DND-41 (cell line): ENCODE results near the gene RNF213.

Experiments
- EZH2 ChIP-seq: IDR thresholded peaks from 3 replicates; pipeline ENCODE4 v1.6.1; 2012; ENCODE audit warnings: borderline replicate concordance, low read depth, mild to moderate bottlenecking, moderate library complexity, low read length, inconsistent platforms; ENCODE audit not compliant: severe bottlenecking
- TF ChIP-seq, protein P1 (sequence below): IDR thresholded peaks from 2 replicates; pipeline ENCODE4 v1.5.1; 2012; ENCODE audit warnings: borderline replicate concordance, low read length, moderate library complexity, mild to moderate bottlenecking; ENCODE audit not compliant: poor library complexity, severe bottlenecking; ENCODE audit errors: extremely low read depth

DNA sequence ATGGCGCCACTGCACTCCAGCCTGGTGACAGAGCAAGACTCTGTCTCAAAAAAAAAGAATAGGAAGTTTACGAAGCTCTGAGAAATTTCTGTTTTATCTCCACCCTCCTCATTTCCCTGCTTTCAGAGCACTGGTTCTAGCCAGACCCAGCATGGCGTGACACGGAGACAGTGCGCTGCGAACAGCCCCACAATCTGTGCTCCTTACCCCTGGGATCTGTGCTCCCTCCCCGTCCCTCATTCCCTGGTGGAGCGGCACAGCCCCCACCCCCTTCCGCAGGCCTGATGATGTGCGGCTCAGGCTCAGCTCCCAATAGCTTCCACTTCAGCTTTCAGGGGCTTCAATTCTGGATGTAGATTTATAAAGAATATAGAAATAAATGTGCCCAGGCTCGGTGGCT is 98.2 kb downstream of the RNF213 start:
- TF ChIP-seq, protein P1, sequence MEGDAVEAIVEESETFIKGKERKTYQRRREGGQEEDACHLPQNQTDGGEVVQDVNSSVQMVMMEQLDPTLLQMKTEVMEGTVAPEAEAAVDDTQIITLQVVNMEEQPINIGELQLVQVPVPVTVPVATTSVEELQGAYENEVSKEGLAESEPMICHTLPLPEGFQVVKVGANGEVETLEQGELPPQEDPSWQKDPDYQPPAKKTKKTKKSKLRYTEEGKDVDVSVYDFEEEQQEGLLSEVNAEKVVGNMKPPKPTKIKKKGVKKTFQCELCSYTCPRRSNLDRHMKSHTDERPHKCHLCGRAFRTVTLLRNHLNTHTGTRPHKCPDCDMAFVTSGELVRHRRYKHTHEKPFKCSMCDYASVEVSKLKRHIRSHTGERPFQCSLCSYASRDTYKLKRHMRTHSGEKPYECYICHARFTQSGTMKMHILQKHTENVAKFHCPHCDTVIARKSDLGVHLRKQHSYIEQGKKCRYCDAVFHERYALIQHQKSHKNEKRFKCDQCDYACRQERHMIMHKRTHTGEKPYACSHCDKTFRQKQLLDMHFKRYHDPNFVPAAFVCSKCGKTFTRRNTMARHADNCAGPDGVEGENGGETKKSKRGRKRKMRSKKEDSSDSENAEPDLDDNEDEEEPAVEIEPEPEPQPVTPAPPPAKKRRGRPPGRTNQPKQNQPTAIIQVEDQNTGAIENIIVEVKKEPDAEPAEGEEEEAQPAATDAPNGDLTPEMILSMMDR = no peak
- TF ChIP-seq EZH2 = no peak
